Measurements from ENCODE around the gene FHIT.

The FHIT gene

DNA sequence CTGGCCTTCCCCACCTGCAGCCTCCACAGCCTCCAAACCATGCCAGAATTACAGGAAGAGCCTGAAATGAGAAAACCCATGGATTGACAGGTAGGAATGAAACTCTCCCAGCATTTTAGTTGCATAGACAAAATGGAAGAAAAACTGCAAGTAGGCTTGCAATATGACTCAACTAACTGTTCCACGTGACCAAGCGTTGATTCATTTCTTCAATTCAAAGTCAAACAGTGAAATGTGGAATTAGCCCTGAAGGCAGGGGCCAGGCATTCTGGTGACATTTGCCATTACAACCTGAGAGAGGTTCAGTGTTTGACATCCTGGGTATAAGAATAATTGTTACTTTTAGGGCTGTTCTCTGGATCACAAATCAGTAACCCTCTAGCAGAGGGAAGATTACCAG, 1525.0 kb downstream of the FHIT start:
- DNase-seq, result no peak

- DNase-seq, result no peak
Observed at GRCh38 chr3:59717679-59718205, 1533.5 kb downstream of the FHIT start.

DNA sequence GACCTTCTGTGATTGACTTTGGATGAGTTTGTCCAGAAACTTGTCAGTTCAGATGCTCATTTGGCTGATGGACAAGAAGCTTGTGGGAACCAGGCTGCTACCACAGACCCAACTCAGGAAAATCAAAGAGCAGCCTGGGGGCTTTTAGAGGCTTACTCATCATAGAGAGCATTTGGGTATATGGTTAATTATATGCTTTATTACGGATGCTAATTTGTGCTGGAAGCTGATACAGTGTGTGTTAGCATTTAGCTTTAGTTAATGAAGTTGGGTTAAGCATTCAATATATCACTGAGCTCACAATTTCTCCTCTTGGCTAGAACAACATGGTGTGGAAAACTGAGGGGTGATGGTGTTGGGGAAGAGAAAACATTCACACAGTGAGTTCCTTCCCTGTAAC, 1537.2 kb downstream of the FHIT start:
- no peak for DNase-seq

DNA sequence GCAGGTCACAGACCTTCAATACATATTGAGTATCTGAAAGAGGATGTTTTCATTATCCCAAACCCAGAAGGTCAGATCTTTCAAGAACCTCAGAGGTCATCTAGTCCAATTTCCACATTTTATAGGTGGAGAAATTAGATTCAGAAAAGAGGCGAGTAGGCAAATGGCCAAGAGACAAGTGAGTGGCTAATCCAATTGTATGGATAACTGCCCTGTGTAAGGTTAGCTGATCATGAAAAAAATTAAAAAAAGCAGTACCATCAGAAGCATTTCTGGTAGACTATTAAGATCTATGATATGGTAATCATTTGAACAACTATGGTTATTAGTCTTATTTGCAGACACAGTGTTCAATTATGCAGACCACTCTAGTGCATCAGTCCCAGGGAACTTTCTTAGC, 1540.7 kb downstream of the FHIT start:
- DNase-seq, result no peak

DNA sequence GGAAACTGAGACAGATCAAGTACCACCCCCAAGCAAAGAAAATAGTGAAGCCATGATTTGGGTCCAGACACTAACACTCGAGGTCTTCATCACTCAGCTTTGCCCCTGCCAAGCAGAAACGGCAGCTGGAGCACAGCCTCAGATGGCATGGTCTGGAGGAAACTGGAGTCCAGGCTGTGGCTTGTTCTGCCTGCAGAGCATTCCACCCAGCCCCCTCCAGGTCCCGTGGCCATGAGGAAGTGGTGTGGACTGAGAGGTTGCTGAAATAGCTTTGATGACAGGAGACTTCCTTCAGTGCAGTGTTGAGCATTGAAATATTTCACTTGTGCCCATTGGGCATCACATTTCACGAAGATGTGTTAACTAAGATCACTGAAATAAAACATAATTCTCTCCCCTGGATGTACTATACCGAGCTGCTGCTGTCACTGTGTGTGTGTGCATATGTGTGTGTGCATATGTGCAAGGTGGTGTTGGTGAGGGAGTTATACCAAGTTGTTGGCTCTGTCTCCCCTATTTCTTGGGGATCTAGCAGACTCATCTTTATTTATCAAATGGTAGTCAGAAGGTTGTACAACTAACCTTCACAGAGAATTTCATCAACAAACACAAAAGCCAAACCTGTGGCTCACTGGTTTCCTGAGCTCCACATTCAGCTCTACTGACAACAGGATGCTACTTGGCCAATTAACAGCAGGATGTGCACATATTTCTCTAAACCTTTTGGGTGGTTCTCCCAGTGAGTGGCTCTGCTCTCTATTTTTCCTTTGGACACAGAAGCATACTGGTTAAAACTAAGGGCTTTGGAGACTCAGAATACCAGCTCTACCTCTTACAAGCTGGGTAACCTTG, 1541.3 kb downstream of the FHIT start:
- no peak for DNase-seq

- DNase-seq, result no peak
Observed at GRCh38 chr3:59708202-59708601, 1543.0 kb downstream of the FHIT start.

- DNase-seq, result no peak
Observed at GRCh38 chr3:59704292-59704691, 1547.0 kb downstream of the FHIT start.

DNA sequence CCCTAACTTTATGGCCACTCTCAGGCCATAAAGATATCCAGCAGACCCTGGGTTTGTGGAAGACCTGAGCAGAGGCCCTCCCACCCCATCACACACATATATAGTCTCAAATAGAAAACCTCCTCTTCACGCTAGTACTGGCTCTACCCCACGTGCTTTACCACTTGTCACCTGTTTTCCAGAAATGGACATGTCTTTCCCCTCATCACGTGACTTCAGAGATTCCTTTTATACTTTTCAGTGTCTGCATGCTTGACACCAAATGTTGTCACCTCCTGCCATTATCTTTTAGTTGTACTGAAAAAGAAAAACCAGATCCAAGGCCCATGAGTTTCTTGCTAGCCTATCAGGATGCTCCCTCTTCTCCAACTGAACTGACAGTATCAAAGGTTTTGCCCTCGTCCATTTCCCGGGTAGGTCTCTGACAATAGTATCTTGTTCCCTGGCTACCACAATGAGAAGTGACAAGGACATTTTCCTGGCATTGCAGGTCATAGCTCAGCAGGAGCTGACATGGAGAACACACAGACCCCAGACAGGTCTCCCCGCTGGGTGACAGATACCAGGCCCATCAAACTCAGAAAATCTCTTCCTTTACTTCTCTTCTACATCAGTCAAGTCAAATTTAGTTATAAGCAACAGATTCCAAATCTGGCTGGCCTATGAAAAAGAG, 1551.5 kb downstream of the FHIT start:
- DNase-seq, result no peak
